Stimulated activated memory B cell treated with anti-CD40 and anti-IgM and Interleukin-4, amounts not matched to agents 10 μg/mL and 1 μg/mL and 100 μg/mL, for 72 hours (primary cell): ENCODE data around the gene ASB11.

Source experiments
- ATAC-seq: fragments of 150-1000 bp; cut with Tn5 transposase; 2 replicates; pipeline ENCODE4 v1.10.0; 2021
- H3K27ac Mint-ChIP-seq: one replicate; pipeline ENCODE4 v1.8.0; 2022; ENCODE audit warnings: mild to moderate bottlenecking, mixed read lengths
- H3K27me3 Mint-ChIP-seq: one replicate; pipeline ENCODE4 v1.8.0; 2022; ENCODE audit warnings: mixed read lengths
- H3K36me3 Mint-ChIP-seq: one replicate; pipeline ENCODE4 v1.8.0; 2022; ENCODE audit warnings: mixed read lengths
- H3K4me1 Mint-ChIP-seq: one replicate; pipeline ENCODE4 v1.8.0; 2022; ENCODE audit warnings: mixed read lengths
- H3K4me3 Mint-ChIP-seq: one replicate; pipeline ENCODE4 v1.8.0; 2022; ENCODE audit warnings: mild to moderate bottlenecking, moderate library complexity, mixed read lengths
- H3K9me3 Mint-ChIP-seq: one replicate; pipeline ENCODE4 v1.8.0; 2022; ENCODE audit warnings: mixed read lengths

Gene ASB11, protein sequence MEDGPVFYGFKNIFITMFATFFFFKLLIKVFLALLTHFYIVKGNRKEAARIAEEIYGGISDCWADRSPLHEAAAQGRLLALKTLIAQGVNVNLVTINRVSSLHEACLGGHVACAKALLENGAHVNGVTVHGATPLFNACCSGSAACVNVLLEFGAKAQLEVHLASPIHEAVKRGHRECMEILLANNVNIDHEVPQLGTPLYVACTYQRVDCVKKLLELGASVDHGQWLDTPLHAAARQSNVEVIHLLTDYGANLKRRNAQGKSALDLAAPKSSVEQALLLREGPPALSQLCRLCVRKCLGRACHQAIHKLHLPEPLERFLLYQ

DNA sequence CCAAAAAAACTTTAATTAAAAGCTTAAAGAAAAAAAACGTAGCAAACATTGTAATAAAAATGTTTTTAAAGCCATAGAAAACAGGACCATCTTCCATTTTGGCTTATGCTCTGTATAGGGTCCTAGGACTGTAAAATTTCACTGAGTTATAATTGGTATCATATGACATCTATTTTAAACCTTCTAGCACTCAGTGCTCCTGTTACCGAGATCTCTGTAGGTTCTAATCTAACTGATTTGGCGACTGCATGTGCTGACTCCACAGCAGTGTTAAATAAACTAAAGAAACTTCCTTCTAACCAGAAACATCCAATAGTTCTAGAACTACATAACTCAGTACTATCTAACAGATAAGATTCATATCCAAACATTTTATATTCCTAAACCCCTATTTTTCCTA is at the start of gene ASB11:
ASB11 (minus strand) TSS at position 132 of the 400 bp plus-strand sequence; CDS start at position 97, 35 bp downstream.
- Mint-ChIP-seq H3K4me1 (no peaks in the 10 kb centered on the region), H3K27ac (no peak within 1 kb of the TSS), H3K27me3 (no peaks in the 10 kb centered on the region), H3K9me3 (no peaks in the 10 kb centered on the region), H3K4me3 (no peak within 1 kb of the TSS), H3K36me3 (peaks cover 6% of the 10 kb centered on the region)
- ATAC-seq: no peak

DNA sequence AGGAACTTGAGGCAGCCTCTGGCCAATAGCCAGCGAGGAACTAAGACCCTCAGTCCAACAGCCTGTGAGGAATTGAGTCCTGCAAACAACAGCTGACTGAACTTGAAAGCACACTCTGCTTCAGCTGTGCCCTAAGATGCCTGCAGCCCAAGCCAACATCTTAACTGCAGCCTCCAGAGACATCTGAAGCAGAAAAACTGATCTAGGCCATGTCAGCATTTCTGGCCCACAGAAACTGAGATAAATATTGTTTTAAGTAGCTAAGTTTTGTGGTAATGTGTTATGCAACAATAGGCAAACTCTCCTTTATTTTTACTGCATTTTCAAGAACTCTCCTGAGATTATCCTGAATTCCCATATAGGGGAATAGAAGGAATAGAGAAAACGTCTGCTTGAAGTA is 44.3 kb upstream of the ASB11 start:
- Mint-ChIP-seq H3K27me3 (peaks cover 16% of the 10 kb centered on the region), H3K27ac (no peak overlapping the region), H3K4me3 (no peak overlapping the region), H3K9me3 (no peaks in the 10 kb centered on the region), H3K4me1 (no peaks in the 10 kb centered on the region), H3K36me3 (no peaks in the 10 kb centered on the region)
- ATAC-seq: no peak

DNA sequence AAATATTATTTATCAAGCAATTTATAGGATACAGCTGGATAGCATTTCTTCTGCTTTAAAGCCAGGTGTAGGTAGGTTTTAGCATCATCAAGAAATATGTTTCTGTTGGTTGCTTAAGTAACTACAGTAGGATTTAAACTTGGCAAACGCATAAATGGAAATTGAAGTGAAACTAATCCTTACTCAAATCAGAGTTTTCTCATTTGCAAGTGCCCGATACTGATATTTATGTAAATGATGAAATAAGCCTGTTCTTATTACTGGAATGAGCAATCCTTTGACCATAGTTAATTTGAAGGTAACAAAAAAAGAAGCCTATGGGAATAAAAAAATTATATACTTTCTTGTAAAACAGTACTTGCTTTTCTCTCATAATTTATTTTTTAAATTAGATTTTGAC is 43.1 kb upstream of the ASB11 start:
- Mint-ChIP-seq H3K27me3 (peaks cover 10% of the 10 kb centered on the region), H3K4me1 (no peaks in the 10 kb centered on the region), H3K36me3 (no peaks in the 10 kb centered on the region), H3K4me3 (no peak overlapping the region), H3K9me3 (no peaks in the 10 kb centered on the region), H3K27ac (no peak overlapping the region)
- no peak for ATAC-seq

DNA sequence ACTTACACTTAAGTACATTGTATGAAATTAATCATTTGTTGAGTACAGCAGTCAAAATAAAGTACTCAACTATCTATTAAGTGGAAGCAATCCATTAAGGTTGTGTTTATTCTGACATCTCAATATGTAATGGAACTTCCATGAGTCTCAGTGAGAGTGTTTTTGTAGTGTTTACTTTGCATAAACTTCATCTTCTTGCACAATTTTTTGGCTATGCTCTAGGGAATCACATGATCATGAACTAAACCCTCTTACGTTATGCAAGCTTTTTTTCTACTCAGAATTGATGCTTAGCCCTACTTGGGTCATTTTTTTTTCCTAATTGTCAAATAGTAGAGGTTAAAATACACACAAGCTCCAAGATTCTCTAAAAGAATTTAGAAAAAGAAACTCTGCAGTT is 41.0 kb upstream of the ASB11 start:
- H3K4me3 Mint-ChIP-seq: no peak overlapping the region
- ATAC-seq: no peak
- H3K27ac Mint-ChIP-seq: no peak overlapping the region
- H3K27me3 Mint-ChIP-seq: peaks cover 10% of the 10 kb centered on the region
- H3K4me1 Mint-ChIP-seq: no peaks in the 10 kb centered on the region
- H3K9me3 Mint-ChIP-seq: no peaks in the 10 kb centered on the region
- no peaks in the 10 kb centered on the region for H3K36me3 Mint-ChIP-seq

DNA sequence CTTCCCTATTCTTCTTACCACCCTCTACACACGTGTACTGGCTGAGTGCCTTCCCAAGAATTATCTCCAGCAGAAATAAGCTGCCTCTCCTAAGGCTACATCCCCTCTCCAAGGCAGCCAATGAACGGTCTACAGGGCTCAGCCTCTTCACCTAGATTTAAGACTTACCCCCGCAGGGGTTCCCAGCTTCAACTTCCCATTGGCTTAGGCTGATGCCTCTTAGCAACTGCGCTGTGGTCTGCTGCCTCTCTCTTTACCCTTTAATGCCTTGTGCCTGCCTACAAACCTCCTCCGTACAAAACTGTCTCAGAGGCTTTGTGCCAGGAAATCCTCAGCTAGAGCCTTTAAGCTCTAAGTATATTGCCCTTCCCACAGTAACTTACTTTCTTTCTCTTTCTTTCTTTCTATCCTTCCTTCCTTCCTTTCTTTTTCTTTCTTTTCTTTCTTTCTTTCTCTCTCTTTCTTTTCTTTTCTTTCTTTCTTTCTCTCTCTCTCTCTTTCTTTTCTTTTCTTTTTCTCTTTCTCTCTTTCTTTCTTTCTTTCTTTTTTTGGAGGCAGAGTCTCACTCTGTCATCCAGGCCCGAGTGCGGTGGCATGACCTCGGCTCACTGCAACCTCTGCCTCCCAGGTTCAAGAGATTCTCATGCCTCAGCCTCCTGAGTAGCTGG is 35.0 kb upstream of the ASB11 start:
- H3K36me3 Mint-ChIP-seq: no peaks in the 10 kb centered on the region
- no peaks in the 10 kb centered on the region for H3K9me3 Mint-ChIP-seq
- no peak for ATAC-seq
- H3K4me1 Mint-ChIP-seq: peaks cover 7% of the 10 kb centered on the region
- no peak overlapping the region for H3K4me3 Mint-ChIP-seq
- H3K27me3 Mint-ChIP-seq: no peaks in the 10 kb centered on the region
- H3K27ac Mint-ChIP-seq: no peak overlapping the region

DNA sequence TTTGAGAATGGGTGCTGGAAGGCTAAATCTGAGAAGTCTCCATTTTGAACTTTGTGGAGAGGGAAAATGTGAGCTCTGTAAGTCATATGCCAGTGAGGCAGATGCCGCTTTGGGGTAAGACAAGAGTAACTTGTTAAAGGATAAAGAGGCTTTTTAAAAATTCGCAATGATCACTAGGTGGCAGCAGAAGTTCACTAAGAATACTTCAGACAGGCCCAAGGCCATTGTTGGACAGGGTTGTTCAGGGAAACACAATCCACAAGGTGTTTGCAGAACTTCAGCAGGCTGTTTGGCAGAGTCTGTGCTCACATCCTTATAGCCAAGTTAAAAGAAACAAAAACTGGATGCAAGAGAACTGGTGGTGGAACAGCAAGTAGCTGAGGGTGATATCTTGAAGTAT is 33.6 kb upstream of the ASB11 start:
- H3K27me3 Mint-ChIP-seq: peaks cover 3% of the 10 kb centered on the region
- peaks cover 7% of the 10 kb centered on the region for H3K4me1 Mint-ChIP-seq
- no peaks in the 10 kb centered on the region for H3K9me3 Mint-ChIP-seq
- no peak overlapping the region for H3K4me3 Mint-ChIP-seq
- ATAC-seq: no peak
- no peaks in the 10 kb centered on the region for H3K36me3 Mint-ChIP-seq
- no peak overlapping the region for H3K27ac Mint-ChIP-seq

DNA sequence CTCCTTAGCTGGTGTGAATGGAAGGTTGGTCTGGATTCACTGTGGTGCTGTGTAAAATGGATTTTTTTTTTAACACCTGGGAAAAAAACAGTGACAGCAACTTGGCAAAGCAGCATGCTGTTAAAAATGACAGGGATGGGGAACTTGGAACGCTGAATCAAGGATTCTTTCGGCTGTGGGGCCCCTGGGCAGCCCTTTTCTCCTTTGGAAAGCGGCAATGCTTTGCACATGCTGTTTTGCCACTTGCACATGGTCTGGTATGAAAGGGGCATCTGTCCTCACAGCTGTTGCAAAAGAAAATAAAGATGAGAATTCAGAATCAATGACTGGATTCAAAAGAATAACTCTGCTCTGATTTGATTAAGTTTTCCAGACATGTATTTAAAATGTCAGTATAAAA is 30.5 kb upstream of the ASB11 start:
- Mint-ChIP-seq H3K4me3 (no peak overlapping the region), H3K36me3 (no peaks in the 10 kb centered on the region), H3K9me3 (no peaks in the 10 kb centered on the region), H3K27me3 (peaks cover 8% of the 10 kb centered on the region), H3K27ac (no peak overlapping the region), H3K4me1 (peaks cover 7% of the 10 kb centered on the region)
- ATAC-seq: no peak

DNA sequence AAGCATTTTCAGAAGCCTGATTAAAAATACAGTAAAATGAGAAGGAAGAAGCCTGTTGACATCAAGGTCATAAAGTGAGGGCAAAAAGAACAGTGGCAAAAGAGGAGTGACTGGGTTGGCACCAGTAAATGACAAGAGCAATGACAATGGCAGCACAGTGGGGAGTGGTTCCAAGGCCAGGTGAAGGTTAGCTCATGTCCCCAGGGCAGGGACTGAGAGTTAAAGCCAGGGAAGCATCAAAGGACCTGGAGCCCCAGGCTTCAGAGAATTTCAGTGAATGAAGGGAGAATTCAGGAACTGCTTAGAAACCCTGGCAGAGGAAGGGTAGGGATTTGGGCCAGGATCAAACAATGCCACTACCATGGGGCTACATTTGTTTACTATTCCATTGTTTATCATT is 28.7 kb upstream of the ASB11 start:
- Mint-ChIP-seq H3K27me3 (peaks cover 8% of the 10 kb centered on the region), H3K27ac (no peak overlapping the region), H3K4me1 (no peaks in the 10 kb centered on the region), H3K36me3 (no peaks in the 10 kb centered on the region), H3K9me3 (no peaks in the 10 kb centered on the region), H3K4me3 (no peak overlapping the region)
- no peak for ATAC-seq

DNA sequence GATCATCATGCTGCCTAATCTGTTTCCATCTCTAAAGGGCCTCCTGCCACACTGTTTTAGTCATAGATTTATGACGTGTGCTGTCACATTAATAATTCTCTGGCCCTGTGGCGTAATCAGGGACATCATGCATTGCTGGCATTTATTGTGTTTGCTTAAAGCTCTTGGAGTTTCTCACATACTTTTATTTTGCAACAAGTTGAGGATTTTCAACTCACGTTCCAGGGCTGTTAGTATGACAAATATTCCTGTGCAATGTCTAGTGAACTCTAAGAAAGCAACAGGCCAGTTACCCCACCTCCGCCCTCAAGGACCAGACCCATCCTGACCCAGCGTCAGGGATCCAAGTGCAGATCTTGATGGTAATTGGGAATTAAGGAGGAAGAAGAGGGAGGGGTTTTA is 27.6 kb upstream of the ASB11 start:
- H3K27me3 Mint-ChIP-seq: peaks cover 8% of the 10 kb centered on the region
- H3K27ac Mint-ChIP-seq: no peak overlapping the region
- H3K36me3 Mint-ChIP-seq: no peaks in the 10 kb centered on the region
- ATAC-seq: no peak
- H3K4me1 Mint-ChIP-seq: no peaks in the 10 kb centered on the region
- no peak overlapping the region for H3K4me3 Mint-ChIP-seq
- no peaks in the 10 kb centered on the region for H3K9me3 Mint-ChIP-seq

DNA sequence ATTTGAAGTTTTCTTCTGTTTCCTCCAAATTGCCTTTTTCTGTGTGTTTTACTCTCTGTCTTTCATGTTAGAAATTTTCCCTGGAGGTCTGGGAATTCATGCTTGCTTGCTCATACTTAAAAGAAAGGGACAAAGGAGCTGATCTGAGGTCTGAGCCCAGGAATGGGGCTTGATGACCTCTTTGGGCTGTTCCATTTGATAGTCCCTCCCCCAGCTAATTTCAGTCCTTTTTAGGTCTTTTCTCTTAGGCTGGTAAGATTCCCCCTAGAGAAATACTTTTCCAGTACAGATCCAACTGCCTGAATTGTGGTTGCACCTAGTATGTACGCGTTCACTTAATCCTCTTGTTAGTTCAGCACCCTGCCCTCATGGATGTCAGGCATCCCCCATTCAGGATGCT is 25.4 kb upstream of the ASB11 start:
- no peak for ATAC-seq
- no peaks in the 10 kb centered on the region for H3K9me3 Mint-ChIP-seq
- H3K4me1 Mint-ChIP-seq: peaks cover 7% of the 10 kb centered on the region
- no peaks in the 10 kb centered on the region for H3K36me3 Mint-ChIP-seq
- H3K27ac Mint-ChIP-seq: no peak overlapping the region
- no peak overlapping the region for H3K4me3 Mint-ChIP-seq
- peaks cover 8% of the 10 kb centered on the region for H3K27me3 Mint-ChIP-seq

DNA sequence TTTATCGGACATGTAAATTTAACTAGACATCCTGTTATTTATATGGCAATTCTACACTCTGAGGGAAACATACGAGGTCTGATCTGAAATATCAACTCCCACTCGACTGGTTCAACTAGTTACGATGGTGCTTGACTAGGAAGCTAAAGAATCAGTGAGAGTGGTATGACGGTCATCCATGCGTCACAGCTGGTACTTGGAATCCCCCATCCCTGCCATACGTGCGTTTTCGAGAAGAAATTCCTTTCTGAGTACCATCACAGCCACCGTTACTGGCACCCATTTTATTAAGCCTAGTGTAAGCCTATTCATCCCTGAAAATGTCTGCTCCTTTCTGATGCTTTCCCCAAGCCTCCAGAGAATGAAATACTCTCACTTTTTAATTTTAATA is 20.6 kb upstream of the ASB11 start:
- Mint-ChIP-seq H3K27me3 (no peaks in the 10 kb centered on the region), H3K9me3 (no peaks in the 10 kb centered on the region), H3K36me3 (peaks cover 6% of the 10 kb centered on the region), H3K4me3 (peak overlapping the region; percentile 94), H3K27ac (peak overlapping the region; percentile 85), H3K4me1 (peaks cover 13% of the 10 kb centered on the region)
- ATAC-seq: peak; percentile 26

DNA sequence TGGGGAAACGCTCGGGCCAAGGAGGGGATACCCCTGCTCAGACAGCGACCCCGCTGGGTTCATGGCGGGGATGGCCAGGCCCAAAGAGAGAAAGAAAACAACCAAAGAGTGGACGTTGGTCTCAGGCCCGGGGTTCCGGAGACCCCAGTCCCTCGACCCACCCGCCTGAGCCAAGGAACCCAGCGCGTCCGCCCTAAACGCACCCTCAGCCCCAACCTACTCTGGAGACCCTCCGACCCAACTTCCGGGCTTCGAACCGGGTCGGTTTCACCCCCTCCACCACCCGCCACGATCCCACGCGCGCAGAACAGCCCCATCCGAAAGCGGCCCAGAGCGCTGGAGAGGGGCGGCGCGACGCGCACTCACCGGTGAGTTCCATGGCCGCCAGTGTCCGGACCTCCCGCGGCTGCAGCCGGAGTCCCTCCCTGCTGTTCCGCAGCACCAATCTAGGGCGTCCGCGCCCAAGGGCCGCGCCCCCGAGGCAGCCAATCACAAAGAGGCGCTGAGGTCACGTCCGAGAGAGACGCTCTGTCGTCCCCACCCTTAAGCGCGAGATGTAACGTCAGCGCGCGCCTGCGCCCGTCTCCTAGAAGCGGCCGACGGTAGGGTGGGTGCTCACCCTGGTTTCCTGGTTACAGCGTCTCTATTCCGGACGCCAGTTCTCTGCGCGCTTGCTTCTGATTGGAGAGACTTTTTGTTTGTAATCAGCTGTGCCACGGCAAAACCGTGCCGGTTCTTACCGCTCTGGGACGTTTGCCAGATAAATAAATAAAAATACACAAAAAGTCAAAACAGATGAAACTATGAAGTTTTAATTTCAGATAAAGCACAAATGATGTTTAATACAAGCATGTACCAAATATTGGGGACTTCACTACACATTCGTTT is 19.9 kb upstream of the ASB11 start, which contains the start of gene PIGA:
PIGA (minus strand) TSS at position 389 of the 888 bp plus-strand sequence. CDS start 3,593 bp downstream, outside the sequence.
- peaks cover 6% of the 10 kb centered on the region for H3K36me3 Mint-ChIP-seq
- peak; percentile 100 for ATAC-seq
- H3K4me1 Mint-ChIP-seq: peaks cover 13% of the 10 kb centered on the region
- peak within 1 kb of the TSS; percentile 85 for H3K27ac Mint-ChIP-seq
- H3K4me3 Mint-ChIP-seq: peak within 1 kb of the TSS; percentile 94
- H3K9me3 Mint-ChIP-seq: no peaks in the 10 kb centered on the region
- H3K27me3 Mint-ChIP-seq: no peaks in the 10 kb centered on the region

DNA sequence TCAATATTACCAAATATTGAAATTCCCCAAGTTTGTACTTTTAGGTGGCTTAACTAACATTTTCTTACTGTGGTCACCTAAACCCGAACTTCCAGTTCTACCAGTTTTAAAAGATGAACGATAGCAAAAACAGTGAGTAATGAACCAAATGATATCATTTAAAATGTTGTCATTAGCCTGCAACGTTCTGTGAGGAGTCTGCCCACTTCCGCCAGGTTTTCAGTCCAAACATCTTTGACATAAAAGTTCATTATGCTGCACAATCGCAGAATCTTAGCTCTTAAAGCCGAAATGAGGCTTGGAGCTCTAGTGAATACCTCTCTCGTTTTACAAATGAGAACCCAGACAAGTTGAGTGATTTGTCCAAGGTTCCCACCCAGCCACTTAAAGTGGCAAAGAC is 19.1 kb upstream of the ASB11 start:
- Mint-ChIP-seq H3K27me3 (no peaks in the 10 kb centered on the region), H3K4me1 (peaks cover 13% of the 10 kb centered on the region), H3K36me3 (peaks cover 6% of the 10 kb centered on the region), H3K27ac (peak overlapping the region; percentile 85), H3K9me3 (no peaks in the 10 kb centered on the region), H3K4me3 (peak overlapping the region; percentile 94)
- ATAC-seq: no peak

DNA sequence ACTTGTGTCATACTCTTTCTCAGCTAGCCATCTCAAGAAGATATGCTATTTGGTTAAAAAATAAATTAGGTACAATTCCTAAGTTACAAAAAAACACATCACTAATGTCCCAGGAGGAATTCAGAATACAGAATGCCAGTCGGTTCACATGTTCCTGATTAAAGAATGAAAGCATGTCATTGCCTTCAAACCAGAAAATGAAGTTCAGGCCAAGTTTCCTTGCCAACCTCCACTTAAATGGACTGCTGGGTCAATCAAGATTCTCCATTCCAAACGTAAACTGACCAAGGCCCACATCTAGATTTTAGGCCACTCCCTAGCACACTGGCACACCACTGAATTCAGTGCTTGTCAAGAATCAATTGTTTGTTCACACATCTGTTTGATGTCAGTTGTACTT is 13.4 kb upstream of the ASB11 start:
- peaks cover 21% of the 10 kb centered on the region for H3K36me3 Mint-ChIP-seq
- H3K27ac Mint-ChIP-seq: no peak overlapping the region
- H3K27me3 Mint-ChIP-seq: no peaks in the 10 kb centered on the region
- H3K4me1 Mint-ChIP-seq: peaks cover 6% of the 10 kb centered on the region
- no peak for ATAC-seq
- no peaks in the 10 kb centered on the region for H3K9me3 Mint-ChIP-seq
- no peak overlapping the region for H3K4me3 Mint-ChIP-seq

DNA sequence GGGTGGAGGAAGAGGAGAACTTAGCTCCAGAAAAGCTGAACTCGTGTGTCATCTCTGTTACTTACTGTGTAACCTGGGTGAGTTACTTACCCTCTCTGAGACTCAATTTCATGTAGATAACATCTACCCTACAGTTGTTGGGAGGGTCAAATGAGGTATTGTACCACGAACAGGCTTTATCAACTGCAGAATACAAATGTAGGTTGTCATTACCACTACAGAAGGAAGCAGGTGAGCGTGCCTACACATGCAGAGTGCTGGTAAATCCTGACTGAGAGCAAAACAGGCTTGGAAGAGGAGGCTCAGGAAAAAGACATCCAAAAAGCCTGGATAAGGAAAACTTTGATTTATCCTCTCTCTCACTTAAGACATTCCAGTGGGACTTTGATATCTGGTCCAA is 12.7 kb upstream of the ASB11 start:
- Mint-ChIP-seq H3K27me3 (no peaks in the 10 kb centered on the region), H3K9me3 (no peaks in the 10 kb centered on the region), H3K4me1 (peaks cover 6% of the 10 kb centered on the region), H3K36me3 (peaks cover 21% of the 10 kb centered on the region), H3K27ac (no peak overlapping the region), H3K4me3 (no peak overlapping the region)
- ATAC-seq: no peak
